HL-60 (cell line): ENCODE results near the gene ASB7.

Experiments used
- DNase-seq, 2 experiments: peaks; one replicate each; pipeline ENCODE4 v3.0.0-alpha.2; 2010 to 2020; ENCODE audit warnings: low read depth in 1 of 2, low spot score in 1 of 2
- H3K27ac ChIP-seq: fragments of 250-450 bp; sonication (Bioruptor Pico); replicated peaks from 2 replicates; pipeline ENCODE4 v1.5.1; 2020; ENCODE audit warnings: mild to moderate bottlenecking, moderate library complexity
- H3K27me3 ChIP-seq: fragments of 250-450 bp; sonication (Bioruptor Pico); 2 replicates; pipeline ENCODE4 v1.5.1; 2021; ENCODE audit warnings: mild to moderate bottlenecking, moderate library complexity; ENCODE audit not compliant: insufficient read depth, poor library complexity, severe bottlenecking
- H3K4me3 ChIP-seq: replicated peaks from 2 replicates; pipeline ENCODE4 v1.5.1; 2011; ENCODE audit warnings: mild to moderate bottlenecking, control low read depth, low read length; ENCODE audit not compliant: insufficient read depth
- CTCF ChIP-seq: IDR thresholded peaks from one replicate; pipeline ENCODE4 v1.5.1; 2011; ENCODE audit warnings: low read length, control low read depth, inconsistent platforms; ENCODE audit not compliant: insufficient read depth
- GABPA ChIP-seq: IDR thresholded peaks from 2 replicates; pipeline ENCODE4 v1.6.1; 2012; ENCODE audit warnings: low read depth
- POLR2AphosphoS5 ChIP-seq: IDR thresholded peaks from 2 replicates; pipeline ENCODE4 v1.6.1; 2012; ENCODE audit warnings: low read depth
- REST ChIP-seq: IDR thresholded peaks from 2 replicates; pipeline ENCODE4 v1.6.1; 2012; ENCODE audit warnings: low read depth; ENCODE audit not compliant: insufficient replicate concordance
- SPI1 ChIP-seq: IDR thresholded peaks from 2 replicates; pipeline ENCODE4 v1.6.1; 2012; ENCODE audit warnings: low read depth, mild to moderate bottlenecking, borderline replicate concordance

The ASB7 gene

GRCh38 chr15:100631831-100632230 lies 29.4 kb downstream of the ASB7 start:
- no peak overlapping the region for H3K4me3 ChIP-seq
- no peak for DNase-seq
- no peak overlapping the region for H3K27ac ChIP-seq
- no peak for TF ChIP-seq GABPA
- TF ChIP-seq SPI1, result no peak
- TF ChIP-seq CTCF, result no peak
- TF ChIP-seq POLR2AphosphoS5, result no peak
- TF ChIP-seq REST, result no peak
- no peaks in the 10 kb centered on the region for H3K27me3 ChIP-seq

GRCh38 chr15:100633763-100634075 lies 31.3 kb downstream of the ASB7 start:
- DNase-seq, result no peak
- no peaks in the 10 kb centered on the region for H3K27me3 ChIP-seq
- no peak overlapping the region for H3K27ac ChIP-seq
- no peak overlapping the region for H3K4me3 ChIP-seq
- TF ChIP-seq SPI1 (no peak), GABPA (no peak), REST (no peak), CTCF (no peak), POLR2AphosphoS5 (no peak)

GRCh38 chr15:100635406-100636071 lies 33.1 kb downstream of the ASB7 start:
- no peaks in the 10 kb centered on the region for H3K27me3 ChIP-seq
- DNase-seq, result no peak
- no peak for TF ChIP-seq SPI1
- H3K27ac ChIP-seq, result no peak overlapping the region
- H3K4me3 ChIP-seq, result no peak overlapping the region

- Histone ChIP-seq H3K27ac (no peak overlapping the region), H3K27me3 (no peaks in the 10 kb centered on the region), H3K4me3 (no peak overlapping the region)
- DNase-seq, result no peak
- TF ChIP-seq REST (no peak), GABPA (no peak), SPI1 (no peak), CTCF (no peak), POLR2AphosphoS5 (no peak)
These were observed 35.9 kb downstream of the ASB7 start for GRCh38 chr15:100638177-100638730.
